Glomerular visceral epithelial cell (primary cell): ENCODE measurements around the gene STRN4.
"Not testable (repeated sequence)": the region's sequence is repeated elsewhere in the genome, so short reads cannot be mapped to it uniquely, and the experiment has no call there.

Source experiments
- DNase-seq: peaks from one replicate; pipeline ENCODE4 v3.0.0-alpha.2; 2016; ENCODE audit errors: extremely low spot score

STRN4 gene

DNA sequence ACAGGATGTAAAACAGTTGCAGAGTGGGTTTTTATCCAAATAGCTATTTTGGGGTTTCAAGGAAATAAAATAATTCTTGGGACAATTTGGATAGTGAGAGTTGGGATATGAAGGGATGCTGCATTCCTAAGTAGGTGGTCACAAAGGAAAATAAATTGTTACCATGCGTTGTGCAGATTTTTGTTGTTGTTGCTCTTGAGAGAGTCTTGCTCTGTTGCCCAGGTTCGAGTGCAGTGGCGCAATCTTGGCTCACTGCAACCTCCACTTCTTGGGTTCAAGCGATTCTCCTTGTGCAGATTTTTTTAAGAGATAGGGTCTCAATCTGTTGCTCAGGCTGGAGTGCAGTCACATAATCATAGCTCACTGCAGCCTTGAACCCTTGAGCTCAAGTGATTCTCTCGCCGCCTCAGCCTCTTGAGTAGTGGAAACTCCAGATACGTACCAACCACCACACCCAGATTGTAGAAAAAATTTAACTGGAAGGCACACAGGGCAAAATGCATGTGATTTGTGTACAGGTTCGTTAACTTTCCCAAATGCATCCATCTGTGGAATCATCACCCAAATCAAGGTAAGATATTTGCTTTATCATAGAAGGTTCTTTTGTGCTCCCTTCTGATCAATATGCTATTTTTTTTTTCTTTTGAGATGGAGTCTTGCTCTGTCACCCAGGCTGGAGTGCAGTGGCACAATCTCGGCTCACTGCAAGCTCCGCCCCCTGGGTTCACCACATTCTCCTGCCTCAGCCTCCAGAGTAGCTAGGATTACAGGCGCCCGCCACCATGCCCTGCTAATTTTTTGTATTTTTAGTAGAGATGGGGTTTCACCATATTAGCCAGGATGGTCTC lies 26.1 kb upstream of the STRN4 start:
- DNase-seq = no peak

DNA sequence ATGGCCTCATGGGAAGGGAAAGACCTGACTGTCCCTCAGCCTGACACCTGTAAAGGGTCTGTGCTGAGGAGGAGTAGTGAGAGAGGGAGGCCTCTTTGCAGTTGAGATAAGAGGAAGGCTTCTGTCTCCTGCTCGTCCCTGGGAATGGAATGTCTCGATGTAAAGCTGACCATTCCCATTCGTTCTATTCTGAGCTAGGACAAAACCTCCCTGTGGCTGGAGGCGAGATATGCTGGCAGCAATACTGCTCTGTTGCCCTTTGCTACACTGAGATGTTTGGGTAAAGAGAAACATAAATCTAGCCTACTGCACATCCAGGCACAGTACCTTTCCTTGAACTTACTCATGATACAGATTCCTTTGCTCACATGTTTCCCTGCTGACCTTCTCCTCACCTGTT lies 22.5 kb upstream of the STRN4 start:
- not testable (repeated sequence) for DNase-seq

DNA sequence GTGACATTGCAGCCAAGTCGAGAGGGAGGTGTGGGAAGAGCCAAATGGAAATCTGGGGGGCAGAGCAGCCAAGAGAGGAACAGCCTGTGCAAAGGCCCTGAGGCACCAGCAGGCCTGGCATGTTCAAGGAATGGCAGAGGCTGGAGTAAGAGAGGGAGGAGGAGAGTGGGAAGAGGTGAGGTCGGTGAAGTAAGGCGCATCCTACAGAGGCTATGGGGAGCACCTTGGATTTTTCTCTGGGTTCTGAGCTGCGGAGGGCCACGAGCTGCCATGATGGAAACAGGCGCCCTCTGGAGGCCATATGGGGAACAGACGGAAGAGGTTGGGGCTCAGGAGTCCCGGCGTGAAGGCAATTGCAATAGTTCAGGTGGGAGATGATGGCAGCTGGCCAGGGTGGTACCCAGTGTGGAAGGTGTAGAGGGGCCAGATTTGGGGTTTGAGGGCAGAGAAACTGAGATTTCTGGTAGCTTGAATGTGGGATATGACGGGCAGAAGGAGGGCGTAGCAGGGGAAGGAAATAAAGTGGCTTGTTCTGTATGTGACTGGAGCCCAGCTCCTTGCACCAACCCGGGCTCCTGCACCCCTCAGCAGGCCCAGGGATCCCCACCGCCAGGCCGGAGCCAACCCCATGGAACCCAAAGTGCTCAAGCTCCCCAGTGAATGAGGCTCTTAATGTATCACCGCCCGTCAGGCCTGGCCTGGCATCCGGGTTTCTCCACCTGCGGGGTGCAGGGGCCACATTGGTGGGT lies 20.5 kb upstream of the STRN4 start:
- peak; percentile 39 for DNase-seq

DNA sequence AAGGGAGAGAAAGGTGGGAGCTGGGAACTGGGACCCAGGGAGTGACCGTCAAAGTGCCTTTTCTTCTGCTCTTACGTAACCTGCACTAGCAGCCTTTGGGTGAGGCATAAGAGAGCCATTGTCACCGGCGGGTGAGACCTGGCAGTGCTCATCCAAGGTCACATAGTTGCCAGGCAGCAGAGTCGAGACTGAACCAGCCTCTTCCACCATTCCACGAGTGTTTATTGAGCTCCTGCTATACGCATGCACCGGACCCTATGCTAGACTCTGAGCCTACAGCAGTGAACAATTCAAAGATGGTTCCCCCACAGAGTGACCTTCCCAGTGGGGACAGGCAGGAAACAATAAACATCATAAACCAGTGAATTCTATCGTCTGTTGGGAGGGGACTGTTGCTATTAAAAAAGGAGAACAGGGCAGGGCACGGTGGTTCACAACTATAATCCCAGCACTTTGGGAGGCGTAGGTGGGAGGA lies 18.6 kb upstream of the STRN4 start:
- DNase-seq = no peak

DNA sequence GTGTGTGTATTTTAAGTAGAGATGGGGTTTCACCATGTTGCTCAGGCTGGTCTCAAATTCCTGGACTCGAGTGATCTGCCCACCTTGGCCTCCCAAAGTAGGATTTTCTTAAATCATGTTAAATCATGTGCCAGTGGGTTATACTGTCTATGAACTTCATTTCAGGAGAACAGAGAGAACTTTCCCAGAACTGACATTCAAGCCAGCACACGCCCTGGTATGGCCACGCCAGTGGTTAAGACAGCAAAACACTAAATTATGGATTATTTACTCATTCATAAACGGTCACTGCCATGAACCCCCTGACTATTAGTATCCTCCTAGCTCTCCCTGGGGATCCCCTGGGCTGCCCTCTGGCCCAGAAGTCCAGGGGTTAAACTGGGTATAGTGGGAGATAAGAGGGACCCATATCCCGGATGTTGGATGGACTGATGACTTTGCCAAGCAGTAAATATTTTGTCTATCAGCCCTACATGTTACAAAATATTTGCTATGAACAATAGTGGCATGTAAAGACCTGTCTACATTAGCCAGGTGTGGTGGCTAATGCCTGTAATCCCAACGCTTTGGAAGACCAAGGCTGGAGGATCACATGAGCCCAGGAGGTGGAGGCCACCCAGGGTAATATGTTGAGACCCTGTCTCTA lies 16.1 kb upstream of the STRN4 start:
- no peak for DNase-seq

DNA sequence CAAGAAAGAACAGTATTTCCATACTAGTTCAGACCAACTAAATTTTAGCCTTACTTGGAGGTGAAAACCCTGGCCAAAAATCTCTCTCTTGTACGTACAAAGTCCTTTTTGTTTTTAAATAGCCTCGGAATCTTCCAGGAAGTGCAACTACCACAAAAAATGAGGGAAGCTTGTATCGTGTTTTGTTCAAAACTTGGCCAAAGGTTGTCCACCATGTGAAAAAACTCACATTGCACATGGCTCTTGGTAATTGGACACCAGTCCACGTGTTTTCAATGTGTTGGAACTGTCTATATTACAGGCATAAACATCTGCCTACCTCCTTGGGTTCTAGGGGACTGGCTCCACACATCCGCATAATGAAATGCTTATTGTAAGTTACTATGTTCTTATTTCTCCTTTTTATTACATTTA lies 15.2 kb upstream of the STRN4 start:
- no peak for DNase-seq

DNA sequence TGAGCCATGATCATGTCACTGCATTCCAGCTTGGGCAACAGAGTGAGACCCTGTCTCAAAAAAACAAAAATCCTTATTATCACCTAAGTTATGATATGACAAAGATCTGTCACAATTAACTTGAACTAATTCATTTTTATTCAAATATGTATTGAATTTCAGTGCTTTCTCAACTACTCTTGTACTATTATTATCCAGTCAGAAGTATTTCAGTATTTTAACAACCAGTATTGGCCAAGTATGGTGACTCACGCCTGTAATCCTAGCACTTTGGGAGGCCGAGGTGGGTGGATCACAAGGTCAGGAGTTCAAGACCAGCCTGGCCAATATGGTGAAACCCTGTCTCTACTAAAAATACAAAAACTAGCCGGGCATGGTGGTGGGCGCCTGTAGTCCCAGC lies 14.6 kb upstream of the STRN4 start:
- DNase-seq = not testable (repeated sequence)

DNA sequence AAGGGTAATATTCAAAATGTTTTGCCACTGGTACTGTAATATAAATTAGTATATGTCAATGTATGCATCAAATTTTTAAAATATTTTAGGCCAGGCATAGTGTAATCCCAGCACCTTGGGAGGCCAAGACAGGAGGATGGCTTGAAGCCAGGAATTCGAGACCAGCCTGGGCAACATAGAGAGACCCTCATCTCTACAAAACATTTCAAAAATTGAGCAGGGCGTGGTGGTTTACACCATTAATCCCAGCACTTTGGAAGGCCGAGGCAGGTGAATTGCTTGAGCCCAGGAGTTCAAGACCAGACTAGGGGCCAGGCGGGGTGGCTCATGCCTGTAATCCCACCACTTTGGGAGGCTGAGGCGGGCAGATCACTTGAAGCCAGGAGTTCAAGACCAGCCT lies 14.1 kb upstream of the STRN4 start:
- no peak for DNase-seq

DNA sequence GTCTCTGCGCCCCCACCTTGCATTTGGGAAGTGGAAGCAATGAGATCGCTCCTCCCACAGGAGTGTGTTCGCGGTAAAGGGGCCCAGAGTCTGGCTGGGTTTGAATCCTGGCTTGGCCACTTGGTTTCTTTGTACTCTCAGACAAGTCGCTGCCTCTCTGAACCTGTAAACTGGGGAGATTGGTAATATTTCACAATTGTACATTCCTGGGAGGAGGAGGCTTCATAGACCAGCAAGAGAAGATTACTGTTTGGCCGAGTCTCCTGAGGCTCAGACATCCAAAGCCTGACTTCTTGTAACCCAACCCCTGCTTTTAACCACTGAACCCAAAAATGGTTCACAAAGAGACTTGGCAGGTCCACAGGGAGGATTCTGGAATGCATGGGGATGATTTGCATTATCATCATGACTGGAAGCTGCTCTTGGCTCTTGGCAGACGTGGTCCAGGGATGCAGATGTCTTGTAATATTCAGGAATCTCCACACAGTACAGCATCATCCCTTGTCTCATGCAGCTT lies 13.6 kb upstream of the STRN4 start:
- no peak for DNase-seq

DNA sequence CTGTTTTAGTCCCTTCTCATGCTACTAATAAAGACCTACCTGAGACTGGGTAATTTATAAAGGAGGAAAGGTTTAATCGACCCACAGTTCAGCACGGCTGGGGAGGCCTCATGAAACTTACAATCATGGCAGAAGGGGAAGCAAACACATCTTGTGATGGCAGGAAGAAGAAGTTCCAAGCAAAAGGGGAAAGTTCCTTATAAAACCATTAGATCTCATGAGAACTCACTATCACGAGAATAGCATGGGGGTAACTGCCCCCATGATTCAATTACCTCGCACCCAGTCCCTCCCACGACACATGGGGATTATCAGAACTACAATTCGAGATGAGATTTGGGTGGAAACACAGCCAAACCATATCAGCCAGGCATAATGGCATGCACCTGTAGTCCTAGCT lies 13.0 kb upstream of the STRN4 start:
- DNase-seq = no peak

DNA sequence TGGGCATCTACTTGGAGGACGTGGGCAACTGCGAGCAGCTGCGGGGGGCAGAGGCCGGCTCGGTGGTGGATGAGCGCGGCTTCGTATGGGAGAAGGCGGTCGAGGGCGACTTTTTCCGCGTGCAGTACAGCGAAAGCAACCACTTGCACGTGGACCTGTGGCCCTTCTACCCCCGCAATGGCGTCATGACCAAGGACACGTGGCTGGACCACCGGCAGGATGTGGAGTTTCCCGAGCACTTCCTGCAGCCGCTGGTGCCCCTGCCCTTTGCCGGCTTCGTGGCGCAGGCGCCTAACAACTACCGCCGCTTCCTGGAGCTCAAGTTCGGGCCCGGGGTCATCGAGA lies 10.3 kb upstream of the STRN4 start:
- no peak for DNase-seq

DNA sequence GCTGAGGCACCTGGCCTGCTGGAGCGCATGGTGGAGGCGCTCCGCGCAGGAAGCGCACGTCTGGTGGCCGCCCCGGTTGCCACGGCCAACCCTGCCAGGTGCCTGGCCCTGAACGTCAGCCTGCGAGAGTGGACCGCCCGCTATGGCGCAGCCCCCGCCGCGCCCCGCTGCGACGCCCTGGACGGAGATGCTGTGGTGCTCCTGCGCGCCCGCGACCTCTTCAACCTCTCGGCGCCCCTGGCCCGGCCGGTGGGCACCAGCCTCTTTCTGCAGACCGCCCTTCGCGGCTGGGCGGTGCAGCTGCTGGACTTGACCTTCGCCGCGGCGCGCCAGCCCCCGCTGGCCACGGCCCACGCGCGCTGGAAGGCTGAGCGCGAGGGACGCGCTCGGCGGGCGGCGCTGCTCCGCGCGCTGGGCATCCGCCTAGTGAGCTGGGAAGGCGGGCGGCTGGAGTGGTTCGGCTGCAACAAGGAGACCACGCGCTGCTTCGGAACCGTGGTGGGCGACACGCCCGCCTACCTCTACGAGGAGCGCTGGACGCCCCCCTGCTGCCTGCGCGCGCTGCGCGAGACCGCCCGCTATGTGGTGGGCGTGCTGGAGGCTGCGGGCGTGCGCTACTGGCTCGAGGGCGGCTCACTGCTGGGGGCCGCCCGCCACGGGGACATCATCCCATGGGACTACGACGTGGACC lies 9.7 kb upstream of the STRN4 start:
- DNase-seq = no peak

DNA sequence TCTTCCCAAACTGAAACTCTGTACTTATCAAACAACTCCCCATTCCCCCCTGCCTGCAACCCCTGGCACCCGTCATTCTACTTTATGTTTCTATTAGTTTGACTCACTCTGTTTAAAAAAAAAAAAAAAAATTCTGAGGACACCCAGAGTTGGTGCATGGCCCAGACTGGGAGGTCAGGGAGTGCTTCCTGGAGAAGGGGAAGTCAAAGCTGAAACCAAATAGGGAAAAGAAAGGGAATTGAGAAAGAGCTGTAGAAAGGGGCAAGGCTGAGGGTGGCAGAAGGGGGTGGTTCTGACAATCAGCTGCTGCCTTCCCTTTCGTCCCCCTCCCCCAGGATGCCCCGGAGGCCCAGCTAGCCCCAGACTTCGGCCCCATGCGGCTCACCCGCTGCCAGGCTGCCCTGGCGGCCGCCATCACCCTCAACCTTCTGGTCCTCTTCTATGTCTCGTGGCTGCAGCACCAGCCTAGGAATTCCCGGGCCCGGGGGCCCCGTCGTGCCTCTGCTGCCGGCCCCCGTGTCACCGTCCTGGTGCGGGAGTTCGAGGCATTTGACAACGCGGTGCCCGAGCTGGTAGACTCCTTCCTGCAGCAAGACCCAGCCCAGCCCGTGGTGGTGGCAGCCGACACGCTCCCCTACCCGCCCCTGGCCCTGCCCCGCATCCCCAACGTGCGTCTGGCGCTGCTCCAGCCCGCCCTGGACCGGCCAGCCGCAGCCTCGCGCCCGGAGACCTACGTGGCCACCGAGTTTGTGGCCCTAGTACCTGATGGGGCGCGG lies 9.0 kb upstream of the STRN4 start:
- no peak for DNase-seq

DNA sequence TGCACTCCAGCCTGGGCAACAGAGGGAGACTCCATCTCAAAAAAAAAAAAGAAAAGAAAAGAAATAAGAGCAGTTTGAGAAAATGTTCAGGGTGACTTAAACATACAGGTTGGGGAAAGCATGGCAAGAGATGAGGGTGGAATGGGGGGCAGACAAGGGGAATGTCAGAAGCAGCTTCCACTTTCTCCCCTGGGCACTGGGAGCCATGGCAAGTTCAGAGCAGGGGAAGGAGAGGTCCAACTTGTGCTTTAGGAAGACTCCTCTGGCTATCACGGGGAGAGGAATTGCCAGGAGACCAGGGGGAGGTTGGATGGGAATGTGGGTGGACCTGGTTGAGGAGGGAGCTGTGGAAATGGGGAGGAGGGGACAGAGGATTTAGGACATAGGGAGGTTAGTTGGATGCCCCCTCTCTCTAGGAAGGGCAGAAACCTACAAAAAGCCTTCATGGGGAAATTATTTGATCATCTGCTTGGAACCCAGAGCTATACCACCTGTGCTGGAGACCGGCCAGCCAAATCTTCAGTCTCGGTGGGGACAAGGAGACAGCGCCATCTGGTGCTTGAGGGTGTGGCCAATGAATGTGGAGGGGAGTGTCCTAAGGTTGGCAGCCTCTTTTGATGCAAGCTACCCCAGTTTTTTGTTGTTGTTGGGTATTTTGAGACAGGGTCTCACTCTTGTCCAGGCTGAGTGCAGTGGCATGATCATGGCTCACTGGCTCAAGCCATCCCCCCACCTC lies 7.3 kb upstream of the STRN4 start:
- DNase-seq = peak; percentile 46

DNA sequence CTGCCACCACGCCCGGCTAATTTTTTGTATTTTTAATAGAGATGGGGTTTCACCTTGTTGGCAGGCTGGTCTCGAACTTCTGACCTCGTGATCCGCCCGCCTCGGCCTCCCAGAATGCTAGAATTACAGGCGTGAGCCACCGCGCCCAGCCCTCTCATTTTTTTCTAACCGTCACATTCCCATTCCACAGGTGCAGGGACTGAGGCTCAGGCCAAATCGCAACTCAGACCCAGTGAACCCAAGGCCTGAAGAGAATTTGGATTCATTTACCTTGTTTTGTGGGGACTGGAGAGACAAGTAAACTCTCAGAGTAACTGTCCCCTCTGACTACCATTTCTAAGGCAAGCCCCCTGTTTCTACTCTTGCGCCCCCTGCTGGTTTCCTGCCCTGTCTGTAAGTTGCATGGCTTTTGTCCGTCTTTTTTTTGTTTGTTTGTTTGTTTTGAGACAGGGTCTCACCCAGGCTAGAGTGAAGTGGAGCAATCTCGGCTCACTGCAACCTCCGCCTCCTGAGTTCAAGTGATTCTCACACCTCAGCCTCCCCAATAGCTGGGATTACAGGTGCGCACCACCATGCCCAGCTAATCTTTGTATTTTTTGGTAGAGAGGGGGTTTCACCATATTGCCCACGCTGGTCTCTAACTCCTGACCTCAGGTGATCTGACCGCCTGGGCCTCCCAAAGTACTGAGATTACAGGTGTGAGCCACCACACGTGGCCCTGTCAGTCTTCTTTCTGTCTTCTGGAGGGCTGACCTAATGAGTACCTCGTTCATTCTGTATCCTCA lies 2.3 kb upstream of the STRN4 start:
- no peak for DNase-seq

DNA sequence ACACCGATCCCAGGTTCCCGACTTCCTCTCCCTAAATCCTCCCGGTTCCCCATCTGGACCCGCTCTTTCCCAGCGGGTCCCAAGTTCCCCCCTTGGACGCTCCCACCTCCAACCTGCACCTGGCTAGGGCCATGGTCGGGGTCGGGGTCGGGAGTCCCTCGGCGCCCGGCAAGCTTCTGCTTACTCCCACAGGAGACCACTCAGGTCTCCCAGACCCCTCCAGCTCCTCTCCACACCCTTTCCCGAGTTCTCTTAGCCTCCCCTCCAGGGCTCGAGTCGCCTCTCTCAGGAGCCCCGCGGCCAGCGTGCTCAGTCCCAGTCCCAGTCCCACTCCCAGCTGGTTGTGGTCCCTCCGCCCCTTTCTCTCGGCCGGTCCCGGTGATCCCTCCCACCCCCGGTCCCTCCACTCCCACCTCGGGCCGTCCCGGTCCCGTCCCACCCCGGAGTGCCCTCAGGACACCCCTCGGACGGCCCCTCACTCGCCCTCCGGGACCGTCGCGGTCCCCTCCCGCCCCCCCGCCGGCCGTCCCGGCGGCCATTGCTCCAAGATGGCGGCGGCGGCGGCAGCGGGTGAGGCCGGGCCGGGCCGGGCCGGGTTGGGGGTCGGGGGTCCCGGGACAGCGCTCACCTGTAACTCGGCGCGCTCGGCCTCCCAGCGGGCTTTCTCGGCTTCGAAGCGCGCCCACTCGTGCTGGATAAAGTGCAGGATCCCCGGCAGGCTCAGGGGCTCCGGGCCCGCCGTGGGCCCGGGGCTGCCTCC lies 549 bp downstream of the STRN4 start, which contains the start of gene FKRP:
Gene FKRP, plus strand, starts transcription at position 537 of the 760 bp plus-strand sequence. CDS start 9,394 bp downstream, outside the sequence.
- no peak for DNase-seq

DNA sequence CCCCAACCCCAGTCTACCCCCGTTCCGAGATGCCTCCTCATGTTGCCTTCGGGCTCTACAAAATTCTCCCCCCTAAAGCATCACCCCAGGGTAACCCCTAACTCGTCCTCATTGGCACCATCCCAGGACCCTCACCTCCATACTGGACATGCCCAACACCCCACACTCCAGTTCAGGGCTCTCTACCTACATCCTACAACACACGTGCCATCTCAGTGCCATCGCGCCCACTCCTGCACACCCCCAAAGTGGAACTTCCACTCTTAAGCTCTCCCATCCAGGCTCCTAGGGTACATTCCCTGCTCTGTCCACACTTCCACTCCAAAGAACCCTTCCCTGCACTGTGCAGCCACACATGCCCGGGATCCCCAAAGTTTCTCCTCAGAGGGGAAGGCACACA lies 1.2 kb downstream of the STRN4 start:
- no peak for DNase-seq

DNA sequence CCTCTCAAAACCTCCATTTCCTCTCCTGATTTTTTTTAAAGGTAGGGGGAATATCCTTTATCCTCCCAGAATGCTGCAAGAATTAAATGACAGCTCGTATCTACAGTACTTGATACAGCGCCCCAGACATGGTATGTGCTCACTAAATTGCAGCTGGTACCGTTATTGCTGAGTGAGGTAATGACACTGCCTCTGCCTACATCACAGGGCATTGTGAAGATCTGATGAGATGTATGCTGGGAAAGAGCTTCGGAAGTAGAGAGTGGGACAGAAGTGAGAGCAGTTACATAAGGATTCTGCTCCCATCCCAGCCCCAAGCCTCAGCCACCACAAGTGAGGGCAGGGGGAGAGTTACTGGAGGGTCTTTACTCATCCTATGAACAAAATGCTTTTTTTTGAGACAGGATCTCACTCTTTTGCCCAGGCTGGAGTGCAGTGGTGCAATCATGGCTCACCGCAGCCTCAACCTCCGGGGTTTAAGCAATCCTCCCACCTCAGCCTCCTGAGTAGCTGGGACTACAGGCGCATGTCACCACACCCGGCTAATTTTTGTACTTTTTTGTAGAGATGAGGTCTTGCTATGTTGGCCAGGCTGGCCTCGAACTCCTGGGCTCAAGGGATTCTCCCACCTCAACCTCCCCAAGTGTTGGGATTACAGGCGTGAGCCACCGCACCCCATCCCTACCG lies 2.1 kb downstream of the STRN4 start:
- DNase-seq = no peak
